IPS-NIHi11 (cell line): ENCODE results near the gene SLC35F6.
"Not testable (repeated sequence)": the region's sequence is repeated elsewhere in the genome, so short reads cannot be mapped to it uniquely, and the experiment has no call there.

Source experiments
- DNase-seq: peaks from one replicate; pipeline ENCODE4 v3.0.0; 2012; ENCODE audit warnings: mixed read lengths, low spot score

Gene SLC35F6

DNA sequence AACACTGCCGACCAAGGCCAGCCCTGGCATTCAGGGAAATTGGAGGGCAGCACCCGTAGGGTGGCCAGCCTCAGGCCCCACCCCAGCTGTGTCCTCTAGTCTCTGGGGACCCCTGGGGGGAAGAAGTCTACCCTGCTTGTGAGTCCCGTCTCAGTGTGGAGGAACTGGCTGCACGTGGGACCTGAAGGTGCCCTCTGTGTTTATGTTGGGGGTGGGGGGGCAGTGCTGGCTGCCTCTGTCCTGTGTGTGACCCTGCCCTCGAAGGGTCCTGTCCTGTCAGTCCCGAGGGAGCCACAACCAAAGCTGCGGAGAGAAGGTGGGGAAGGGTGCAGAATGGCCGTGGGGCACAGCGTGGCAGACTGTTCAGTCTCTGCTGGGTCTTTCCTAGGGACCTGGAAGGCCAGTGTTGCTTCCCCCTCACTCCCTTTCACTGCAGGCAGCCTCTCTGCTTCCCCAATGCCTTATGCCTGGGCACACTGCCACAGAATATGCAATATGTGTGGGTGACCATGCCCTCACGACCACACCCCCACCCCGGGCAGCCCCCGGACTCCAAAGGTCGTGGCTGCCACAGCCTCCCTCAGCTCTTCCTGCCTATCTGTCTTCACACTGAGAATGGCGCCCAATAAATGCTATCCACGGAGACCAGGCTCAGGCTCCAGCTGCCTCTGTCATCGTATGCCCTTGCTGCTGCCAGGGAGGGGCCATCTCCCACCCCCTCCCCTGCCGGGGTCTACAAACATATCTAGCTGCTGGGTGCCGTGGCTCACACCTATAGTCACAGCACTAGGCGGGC, 33.3 kb upstream of the SLC35F6 start:
- DNase-seq = no peak

DNA sequence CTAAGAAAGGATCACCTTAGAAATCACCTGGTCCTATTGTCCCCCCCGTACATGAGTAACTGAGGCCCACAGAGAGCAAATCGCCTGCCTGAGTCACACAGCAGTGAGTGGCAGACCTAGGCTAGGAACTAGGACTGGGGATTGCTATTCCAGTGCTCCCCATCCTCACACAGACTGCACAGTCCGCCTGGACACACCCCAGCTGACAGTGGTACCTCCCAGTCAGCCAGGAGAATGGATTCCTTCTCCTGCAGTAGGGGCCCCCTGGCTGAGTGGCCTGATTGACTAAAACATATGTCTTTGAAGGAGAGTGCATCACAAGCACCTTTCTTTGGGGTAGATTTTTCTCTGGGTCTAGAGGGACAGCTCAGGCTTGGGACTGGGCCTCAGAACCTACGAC, 32.4 kb upstream of the SLC35F6 start:
- no peak for DNase-seq

DNA sequence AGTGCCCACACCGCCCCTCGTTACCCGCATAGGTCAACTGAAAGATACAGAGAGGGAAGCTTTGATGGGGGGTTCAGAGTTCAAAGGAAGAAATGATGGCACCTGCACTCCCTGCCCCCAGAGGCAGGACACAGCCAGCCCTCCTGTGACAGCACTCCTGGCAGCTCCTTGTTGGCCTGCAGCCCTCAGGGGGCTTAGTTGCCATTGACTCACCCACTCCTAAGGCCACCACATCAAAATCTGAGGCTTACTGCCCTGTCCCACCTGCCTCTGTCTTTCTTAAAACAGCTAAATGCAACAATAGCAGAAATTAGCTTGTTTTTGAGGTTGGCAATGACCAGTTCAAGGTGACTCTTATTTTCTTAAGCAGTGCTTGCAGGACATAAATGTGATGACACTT, 31.6 kb upstream of the SLC35F6 start:
- DNase-seq = no peak

DNA sequence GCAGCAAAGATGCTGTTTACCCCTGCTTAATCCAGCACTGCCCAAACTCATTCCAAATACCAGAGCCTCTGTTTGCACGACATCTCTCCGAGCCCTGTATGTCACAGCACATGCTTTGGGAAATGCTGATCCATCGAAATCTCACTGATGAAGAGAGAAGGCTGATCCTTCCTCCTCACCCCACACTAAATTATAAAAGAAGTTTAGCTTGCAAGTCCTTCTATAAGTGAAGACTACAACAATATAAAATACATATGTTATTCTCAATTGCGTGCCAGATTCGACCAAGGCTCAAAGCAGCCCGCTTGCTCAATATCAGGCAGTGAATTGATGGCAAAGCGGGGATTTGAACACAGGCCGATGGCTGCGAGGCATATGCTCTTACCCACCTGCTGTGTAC, 30.7 kb upstream of the SLC35F6 start:
- no peak for DNase-seq

DNA sequence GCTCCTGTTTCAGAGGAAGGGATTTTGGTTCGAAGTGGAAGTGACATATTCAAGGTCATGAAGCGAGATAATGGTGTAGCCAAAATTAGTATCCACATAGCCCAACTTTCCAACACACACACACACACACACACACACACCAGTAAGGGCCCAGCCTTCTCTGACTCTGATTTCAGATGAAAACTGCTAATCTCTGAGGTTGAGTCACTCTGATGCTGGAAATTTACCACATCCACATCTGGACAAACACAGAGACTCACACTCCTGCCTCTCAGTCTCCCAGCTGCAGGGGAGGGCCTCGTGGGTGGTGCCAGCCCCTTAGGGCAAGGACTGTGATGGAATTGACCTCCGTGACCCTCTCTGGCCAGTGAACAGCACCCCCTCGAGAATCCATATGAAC, 29.0 kb upstream of the SLC35F6 start:
- DNase-seq = no peak

DNA sequence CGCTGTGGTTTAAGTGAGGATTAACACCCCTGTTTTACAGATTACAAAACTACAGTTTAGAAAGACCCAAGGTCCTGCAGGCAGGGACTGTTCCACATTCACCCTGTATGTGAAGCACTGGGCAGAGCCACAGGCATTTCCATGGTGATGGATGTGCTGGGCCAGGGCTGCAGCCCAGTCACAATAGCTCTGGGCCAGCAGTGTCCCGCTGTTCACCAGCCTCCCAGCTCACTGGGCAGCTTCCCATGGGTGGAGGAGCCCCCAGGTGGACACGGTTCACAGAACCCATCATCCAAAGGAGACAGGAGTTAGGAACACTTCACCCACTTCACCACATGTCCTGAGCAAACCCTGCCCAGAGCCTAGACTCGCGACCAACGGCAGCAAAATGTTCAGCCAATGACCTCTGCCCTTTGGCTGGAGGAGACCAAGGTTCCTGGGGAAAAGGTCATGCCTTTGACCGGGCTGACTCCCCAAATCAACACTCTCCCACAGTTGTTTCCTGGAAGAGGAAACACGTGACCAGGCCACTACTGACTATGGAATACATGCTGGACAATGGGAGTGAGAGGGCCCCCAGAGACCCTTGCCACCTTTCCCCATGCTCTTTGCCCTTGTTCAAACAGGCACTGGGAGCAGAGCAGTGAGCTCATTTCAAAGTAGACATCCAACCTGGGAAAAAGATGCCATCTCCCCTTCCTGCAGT, 28.0 kb upstream of the SLC35F6 start:
- DNase-seq = no peak

DNA sequence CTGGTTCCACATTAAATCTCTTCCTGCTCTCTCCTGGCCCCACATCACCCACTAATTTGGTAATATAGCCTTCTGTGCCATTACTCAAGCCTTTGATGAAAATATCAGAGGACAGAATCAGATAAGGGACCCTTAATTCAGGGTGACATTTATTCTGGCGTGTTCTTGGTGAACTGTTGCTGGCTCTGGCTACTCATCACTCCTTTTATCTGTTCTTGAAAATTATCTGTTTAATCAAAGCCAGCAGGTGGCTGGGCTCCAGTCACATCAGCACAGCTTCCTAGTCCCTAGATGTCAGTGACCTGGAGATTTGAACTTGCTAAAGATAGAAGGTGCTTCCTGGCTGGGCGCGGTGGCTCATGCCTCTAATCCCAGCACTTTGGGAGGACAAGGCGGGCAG, 26.9 kb upstream of the SLC35F6 start:
- DNase-seq = no peak

DNA sequence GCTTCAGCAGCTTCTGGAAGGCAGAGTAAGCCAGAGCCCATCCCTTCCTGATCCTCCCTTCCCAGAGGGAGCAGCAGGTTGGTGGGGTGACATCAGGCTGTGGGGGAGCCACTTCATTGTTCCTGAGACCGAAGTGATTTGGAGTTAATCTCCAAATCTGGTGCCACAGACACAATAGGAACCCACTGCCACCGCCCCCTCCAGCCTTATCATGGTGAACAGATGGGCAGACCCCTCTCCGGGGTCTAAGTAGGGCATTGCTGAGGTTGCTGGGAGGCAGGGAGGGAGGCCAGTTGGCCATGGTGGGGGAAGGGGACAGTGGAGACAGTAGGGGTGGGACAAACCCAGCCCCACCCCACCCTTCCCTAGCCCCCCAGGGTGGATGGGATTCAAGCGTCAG, 25.6 kb upstream of the SLC35F6 start:
- no peak for DNase-seq

DNA sequence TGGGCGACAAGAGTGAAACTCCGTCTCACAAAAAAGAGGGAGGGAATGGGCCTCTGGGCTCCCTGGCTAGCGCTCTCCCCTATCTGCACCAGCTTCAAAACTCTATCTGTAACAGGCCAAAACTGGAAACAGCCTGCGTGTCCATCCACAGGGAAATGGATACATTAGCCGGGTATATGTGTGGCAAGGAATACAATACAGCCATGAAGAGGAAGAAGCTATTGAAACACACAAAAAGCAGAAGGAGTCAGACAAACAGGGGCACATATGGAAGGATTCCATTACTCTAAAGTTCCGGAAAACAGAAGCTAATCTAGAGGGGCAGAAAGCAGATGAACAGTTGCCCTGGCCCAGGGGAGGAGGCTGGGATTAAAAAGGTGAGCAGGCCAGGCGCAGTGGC, 24.6 kb upstream of the SLC35F6 start:
- no peak for DNase-seq

DNA sequence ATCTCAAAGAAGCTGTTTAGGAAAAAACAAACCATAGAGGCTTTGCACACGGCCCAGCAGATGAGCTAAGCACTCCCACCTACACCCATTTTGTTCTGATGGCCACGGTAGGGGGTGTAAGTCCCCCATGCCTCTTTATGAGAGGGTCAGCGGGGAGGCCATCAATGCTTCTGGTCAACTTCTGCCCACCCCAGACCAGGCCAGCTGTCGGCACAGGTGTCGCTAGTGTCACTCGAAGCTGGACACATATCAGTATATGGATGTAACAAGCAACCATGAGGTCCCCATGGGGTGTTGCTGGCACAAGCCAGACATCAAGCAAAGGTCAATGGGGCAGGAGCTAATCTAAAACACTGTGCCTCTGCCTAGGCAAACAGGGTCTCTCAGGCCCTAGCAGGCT, 23.7 kb upstream of the SLC35F6 start:
- DNase-seq = no peak

DNA sequence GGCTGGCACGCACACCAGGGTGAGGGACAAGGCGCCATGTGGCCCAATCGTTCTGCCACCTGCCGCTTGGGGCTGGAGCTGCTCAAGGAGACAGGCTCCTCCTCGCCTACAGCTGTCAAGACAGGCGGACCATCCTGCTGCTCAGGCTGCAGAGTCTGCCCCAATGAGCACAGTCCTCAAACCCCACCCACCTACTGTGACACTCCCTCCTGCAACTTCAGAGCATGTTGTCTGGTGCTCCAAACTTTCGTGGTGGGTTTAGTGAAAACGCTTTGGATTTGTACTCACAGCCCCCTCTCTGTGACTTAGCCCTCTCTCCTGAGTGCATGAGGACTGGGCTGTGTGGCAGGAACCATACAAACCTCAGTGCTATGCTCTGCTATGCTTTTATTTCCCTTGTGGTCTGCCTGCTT, 23.2 kb upstream of the SLC35F6 start:
- no peak for DNase-seq

DNA sequence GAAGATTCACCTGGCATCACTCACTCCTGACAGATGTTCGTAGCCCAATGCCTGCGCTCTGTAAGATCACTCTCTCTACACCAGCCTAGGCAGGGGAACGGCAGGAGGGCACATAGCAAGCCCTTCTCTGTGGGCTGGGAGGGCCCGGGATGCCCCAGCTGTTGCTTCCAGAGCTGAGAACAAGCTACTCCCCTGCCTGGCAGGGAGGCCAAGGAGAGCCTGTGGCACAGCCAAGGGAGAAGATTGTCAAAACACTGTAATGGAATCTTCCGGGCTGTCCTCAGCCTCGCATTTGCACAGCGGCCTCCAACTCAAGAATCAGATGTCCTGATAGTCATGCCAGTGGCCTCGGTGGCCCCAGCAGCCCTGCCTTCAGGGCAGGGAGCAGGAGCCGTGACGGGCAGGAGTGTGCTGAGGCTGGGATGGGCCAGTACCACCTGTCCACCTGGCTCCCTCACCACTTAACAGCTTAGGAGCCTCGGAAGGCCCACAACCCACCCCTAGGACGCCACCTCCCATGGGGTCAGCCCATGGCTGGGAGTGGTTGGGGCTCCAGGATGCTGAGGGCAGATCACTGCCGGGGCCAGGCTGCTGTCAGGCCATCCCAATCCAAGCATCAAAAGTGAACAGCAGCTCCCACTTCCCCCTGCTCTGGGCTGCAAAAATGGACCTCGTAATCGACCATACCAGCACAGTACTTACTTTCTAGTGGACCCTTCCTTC, 21.9 kb upstream of the SLC35F6 start:
- DNase-seq = no peak

DNA sequence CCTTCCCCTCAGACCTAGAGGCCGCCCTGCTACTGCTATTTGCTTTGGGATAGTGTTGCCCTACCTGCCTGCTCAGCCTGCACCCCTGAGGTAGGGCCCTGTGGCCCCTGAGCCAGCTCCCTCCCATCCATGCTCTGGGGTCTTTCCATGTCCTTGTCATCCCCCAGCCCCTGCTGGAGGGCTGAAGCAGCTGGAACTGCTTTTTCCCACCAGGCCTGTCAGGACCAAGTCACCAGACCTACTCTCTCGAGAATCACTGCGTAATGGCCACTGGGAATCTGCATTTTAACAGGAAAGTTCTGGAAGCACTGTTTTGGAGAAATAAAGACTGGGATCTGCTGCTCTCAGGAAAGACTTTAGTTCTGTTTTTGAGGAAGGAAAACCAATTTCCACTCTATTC, 20.2 kb upstream of the SLC35F6 start:
- no peak for DNase-seq

DNA sequence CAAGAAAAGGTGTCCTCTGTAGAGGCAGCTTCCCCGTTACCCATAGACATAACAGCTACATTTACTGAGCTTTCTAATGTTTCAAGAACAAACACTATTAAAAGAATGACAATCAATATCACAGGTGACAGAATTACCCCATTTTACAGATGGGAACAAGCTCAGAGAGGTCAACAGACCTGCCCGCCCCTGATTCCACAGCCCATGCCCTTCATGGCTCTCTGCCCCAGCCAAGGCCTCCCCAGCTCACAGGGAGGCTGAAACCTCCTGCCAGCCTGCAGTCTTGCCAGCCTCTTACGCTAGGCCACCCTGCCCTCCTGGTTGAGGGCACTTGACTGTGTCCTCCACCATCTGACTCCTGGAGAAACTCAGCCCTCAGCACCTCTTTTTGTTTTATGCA, 19.1 kb upstream of the SLC35F6 start:
- no peak for DNase-seq

DNA sequence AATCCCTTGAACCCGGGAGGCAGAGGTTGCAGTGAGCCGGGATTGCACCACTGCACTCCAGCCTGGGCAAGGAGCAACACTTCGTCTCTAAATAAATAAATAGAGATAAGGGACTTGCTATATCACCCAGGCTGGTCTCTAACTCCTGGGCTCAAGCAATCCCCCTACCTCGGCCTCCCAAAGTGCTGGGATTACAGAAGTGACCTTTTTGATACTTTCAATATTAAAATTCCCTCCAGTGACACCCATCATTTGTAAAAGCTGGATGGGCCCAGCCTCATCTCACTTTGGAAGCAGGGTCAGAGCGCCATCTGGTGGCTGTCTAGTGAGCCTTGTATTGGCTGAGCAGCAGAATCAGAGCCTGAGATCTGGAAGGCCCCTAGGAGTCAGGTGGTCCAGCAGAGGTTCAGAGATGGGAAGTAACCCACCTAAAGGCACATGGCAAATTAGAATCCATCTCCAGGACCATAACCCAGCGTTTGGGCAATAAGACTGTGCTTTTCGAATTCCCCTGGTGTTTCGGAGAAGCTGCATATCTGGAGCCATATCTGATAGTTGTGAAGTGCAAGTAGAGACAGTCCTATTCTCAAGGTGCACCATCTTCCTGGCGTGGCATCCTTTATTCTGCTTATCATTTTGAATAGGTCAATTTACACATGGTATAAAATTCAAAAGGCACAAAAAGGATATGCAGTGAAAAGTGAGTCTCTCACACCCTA, 18.3 kb upstream of the SLC35F6 start:
- DNase-seq = peak; percentile 79

DNA sequence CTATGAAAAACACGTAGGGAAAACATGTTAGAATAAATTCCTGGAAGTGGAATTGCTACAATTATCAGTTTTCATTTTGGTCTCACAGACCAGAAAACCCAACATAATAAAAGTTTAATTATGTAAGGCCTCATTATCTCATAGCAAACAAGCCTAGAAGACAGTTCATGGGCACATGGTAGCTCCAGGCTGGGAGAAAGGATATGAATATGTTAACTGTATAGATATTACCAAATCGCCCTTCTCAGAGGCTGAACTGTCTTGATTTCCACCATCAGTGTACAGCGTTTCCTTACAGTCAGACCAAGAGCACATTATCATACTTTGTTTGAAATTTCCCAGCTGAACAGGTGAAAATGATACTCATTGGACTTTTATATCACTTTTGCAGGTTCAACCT, 17.1 kb upstream of the SLC35F6 start:
- no peak for DNase-seq

DNA sequence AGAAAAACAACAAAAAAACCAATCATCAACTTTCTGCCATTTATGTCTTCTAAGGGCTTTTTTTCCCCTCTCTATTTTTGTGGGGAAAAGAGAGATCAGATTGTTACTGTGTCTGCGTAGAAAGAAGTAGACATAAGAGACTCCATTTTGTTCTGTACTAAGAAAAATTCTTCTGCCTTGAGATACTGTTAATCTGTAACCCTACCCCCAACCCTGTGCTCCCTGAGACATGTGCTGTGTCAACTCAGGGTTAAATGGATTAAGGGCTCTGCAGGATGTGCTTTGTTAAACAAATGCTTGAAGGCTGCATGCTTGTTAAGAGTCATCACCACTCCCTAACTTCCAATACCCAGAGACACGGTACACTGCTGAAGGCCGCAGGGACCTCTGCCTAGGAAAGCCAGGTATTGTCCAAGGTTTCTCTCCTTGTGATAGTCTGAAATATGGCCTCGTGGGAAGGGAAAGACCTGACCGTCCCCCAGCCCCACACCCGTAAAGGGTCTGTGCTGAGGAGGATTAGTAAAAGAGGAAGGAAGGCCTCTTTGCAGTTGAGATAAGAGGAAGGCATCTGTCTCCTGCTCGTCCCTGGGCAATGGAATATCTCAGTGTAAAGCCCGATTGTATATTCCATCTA, 14.2 kb upstream of the SLC35F6 start:
- DNase-seq = peak; percentile 4

DNA sequence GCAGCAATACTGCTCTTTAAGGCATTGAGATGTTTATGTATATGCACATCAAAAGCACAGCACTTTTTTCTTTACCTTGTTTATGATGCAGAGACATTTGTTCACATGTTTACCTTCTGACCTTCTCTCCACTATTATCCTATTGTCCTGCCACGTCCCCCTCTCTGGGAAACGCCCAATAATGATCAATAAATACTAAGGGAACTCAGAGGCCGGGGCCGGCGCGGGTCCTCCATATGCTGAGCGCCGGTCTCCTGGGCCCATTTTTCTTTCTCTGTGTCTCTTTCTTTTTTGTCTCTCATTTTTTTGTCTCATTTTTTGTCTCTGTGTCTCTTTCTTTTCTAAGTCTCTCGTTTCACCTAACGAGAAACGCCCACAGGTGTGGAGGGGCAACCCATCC, 13.6 kb upstream of the SLC35F6 start:
- DNase-seq = not testable (repeated sequence)

DNA sequence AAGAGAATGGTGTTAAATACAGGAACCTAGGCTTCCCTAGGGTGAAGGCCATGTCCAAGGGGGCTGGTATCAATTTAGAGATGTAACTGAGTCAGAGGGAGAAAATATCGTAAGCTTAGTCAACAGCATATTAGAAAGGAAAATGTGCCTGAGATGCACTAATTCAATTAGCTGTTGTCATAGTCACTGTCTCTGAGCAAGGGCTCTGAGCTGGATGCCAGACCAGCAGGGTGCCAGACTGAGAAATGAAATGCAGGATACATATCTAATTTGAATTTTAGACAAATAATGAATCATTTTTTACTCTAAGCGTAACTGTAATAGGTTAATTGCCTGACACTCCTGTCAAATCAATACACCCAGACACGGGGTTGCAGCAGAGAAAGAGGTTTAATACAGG, 11.4 kb upstream of the SLC35F6 start:
- no peak for DNase-seq

DNA sequence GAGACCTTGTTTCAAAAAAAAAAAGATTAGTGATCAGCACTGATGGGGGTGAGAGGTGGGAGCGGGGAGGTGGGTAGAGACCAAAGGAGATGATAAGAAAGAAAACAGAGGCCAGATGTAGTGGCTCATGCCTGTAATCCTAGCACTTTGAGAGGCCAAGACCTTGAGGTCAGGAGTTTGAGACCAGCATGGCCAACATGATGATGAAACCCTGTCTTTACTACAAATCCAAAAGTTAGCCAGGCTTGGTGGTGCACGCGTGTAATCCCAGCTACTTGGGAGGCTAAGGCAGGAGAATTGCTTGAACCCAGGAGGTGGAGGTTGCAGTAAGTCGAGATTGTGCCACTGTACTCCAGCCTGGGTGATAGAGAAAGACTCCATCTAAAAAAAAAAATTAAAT, 9.5 kb upstream of the SLC35F6 start:
- no peak for DNase-seq

DNA sequence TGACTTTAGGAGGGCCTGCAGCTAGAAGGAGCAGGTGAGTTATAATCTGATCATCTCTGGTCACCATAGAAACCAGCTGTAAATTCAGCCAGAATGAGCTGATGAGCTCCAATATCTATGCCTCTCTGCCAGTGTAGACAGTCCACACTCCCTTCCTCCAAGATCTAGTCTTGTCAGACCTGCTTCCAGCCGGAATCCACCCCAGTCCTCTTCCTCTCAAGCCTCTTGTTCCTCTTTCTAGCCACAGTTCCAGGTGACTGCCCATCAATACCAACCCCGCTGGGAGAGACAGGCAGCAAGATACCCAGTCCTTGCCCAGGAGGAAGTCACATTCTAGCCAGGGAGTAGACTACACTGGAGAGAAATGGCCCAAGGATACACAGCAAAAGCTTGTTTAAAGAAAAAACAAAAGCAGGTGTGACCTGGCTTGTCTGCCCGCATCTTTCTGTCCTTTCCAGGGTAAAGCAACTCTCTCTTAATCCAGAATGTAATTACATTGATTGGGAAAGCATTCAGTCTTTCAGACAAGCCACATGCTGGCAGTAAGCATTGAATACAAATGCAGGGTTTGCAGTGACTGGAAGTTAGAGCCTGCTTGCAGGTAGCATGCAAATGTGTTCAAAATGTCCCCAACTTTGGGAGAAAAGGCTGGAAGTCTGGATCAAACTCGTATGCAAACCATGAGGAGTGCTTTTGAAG, 9.0 kb upstream of the SLC35F6 start:
- DNase-seq = no peak
